ENCODE results near the gene XRN1.
"Not testable (repeated sequence)": the region's sequence is repeated elsewhere in the genome, so short reads cannot be mapped to it uniquely, and the experiment has no call there.

The XRN1 gene

GRCh38 chr3:142324275-142324953, 123.4 kb downstream of the XRN1 start:
- not testable (repeated sequence) for DNase-seq

- DNase-seq = no peak
Measured at GRCh38 chr3:142319912-142320311, 127.9 kb downstream of the XRN1 start.

DNA sequence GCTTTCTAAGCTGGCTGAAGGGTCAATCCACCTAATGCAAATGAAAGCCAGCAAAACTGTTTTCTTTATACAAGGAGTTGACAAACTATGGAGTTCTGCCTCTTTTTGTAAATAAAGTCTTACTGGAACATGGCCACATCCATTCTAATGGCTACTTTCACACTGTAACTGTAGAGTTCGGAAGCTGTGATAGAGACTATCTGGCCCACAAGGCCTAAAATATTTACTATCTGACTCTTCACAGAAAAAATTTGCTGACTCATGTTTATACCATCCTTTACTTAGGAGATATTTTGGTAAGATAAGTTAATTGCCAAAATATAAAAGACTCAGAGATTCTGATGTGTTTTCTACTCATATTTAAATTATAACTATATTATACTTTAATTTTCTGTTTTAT, 128.7 kb downstream of the XRN1 start:
- no peak for DNase-seq

- no peak for DNase-seq
Measured at GRCh38 chr3:142318331-142318730, 129.5 kb downstream of the XRN1 start.

DNA sequence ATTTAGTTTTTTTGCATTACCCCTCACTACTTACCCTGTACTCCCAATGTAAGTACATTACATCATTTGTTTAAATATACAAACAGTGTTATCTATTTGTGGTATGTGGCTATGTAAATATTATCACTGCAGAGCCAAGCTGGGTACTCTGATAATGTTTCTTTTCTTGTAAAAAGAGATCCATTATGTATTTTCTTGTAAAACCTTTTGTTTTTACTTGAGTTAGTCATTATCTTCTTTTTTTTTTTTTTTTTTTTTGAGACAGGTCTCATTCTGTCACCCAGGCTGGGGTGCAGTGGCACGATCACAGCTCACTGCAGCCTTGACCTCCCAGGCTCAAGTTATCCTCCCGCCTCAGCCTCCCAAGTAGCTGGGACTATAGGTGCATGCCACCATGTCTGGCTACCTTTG, 131.9 kb downstream of the XRN1 start:
- not testable (repeated sequence) for DNase-seq

DNA sequence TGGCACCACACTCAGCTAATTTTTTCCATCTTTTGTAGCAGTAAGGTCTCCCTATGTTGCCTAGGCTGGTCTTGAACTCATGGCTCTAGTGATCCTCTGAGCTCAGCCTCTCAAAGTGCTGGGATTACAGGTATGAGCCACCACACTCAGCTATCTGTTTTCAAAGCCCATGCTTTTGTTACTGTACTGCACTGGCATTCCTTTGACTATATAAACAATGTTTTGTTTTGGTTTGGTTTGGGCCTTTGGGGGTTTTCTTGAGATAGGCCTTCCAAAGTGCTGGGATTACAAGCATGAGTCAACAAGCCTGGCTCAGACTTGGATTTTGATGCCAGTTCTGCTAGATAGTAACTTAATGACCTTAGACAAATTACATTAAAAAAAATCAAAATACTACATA, 132.8 kb downstream of the XRN1 start:
- DNase-seq = no peak

DNA sequence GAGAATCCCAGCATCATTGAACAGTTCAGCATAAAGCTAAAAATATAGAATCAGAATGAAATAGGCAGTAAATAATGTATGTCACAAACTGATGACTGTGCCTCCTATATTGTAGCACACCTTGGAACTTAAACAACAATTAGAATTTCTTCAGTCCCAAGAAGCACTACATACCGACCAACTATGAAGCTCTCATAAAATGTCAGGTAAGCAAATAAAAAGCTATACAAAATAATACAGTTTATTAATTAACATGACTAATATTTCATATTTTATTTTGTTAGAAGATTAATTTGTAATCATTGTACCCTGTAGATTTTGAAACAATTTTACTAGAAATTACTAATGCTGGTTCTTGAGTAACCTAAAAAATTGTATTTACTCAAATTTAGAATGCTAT, 137.4 kb downstream of the XRN1 start:
- DNase-seq = no peak

DNA sequence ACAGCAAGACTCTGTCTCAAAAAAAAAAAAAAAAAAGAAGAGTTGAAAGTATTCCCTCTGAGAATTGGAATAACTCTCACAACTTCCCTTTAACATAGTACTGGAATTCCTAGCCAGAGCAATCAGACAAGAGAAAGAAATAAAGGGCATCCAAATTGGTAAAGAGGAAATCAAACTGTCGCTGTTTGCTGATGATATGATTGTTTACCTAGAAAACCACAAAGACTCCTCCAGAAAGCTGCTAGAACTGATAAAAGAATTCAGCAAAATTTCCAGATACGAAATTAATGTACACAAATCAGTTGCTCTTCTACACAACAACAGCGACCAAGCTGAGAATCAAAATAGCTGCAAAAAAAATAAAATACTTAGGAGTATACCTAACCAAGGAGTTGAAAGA, 145.0 kb downstream of the XRN1 start:
- not testable (repeated sequence) for DNase-seq

DNA sequence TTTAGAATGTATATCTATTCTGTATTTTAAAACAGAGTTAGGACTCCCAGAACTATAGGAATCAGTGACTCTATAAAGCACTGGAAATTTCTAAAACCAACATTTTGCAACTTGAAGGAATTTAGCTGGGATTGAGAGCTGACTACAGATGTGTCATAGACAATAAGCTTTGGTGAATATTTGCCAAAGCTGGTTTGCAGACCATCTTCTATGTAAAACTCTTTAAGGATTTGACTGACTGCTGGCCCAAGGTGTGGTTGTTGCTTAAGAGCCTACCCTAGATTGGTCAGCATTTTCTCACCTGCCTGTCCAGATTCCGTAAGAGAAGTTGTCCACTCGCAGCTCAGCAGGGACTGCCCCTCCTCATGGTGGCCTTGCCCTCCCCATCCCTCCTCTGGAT, 149.2 kb downstream of the XRN1 start:
- DNase-seq = no peak

GRCh38 chr3:142296507-142296906, 151.3 kb downstream of the XRN1 start:
- DNase-seq = no peak

DNA sequence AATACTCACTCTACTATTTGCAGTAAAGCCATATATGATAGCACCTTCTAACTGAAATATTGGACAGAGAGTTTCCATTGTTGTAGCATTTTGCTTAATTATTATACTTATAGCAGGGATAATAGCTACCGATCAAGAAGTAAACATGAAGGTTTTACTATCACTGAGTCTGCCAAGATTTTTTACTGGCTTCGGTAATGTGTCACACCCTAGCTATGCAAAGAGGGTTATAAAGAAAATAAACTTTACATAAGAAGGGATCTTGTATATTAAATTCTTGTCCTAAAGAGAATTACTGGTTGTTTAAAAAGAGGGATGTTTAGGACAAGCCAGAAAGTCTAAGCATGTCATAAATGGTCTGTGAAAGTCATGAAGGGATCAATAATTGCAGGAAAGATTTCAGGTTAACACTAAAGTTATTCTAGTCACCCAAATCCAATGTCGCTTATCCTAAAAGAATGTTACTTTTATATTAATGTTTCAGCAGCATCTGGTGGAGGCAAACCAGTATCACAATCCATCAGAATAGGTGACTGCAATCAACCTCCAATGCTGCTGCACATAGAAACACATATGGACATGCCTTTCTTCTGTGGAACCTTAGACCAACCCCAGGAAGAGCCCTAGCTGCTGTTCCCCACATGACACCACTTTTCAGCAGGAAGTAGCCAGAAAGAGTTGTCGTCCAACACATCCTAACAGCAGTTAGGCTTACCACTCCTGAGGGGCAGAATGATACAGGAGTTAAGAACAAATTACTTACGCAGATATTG, 159.8 kb downstream of the XRN1 start:
- DNase-seq = no peak

DNA sequence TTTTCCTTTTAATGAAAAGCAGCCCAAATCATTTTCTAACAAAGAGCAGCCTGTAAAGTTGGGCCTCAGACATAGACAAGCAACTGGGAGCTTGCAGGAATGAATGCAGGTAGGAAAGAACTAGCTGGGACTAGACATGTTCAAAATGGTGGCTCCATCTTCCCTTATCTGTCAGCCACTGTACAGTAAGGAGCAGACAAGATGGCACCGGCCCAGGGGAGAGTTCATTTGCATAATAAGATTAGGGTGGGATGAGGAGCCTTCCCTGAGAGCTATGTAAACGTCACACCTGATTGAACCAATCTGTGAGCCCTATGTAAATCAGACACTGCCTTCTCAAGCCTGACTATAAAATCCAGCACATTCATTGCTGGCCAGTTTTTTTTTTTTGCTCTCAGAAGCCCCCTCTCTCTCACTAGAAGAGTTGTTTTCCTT, 162.7 kb downstream of the XRN1 start:
- no peak for DNase-seq

DNA sequence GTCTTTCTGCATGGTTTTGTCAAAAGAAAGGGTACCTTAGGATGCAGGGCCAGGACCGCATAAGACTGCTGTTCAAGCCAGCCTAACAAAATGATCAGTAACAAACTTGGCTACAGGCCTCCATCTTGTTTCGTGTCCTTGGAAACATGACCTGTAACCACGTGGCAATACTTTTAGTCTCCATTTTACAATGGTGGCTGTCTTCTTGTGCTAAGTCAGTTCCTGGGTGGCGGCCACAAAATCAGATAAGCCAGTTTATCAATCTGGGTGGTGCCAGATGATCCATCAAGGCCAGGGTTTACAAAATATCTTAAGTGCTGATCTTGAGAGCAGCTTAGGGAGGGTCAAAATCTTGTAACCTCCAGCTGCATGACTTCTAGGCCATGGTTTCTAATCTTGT, 165.3 kb downstream of the XRN1 start:
- no peak for DNase-seq

- no peak for DNase-seq
Measured at GRCh38 chr3:142281474-142281873, 166.4 kb downstream of the XRN1 start.

DNA sequence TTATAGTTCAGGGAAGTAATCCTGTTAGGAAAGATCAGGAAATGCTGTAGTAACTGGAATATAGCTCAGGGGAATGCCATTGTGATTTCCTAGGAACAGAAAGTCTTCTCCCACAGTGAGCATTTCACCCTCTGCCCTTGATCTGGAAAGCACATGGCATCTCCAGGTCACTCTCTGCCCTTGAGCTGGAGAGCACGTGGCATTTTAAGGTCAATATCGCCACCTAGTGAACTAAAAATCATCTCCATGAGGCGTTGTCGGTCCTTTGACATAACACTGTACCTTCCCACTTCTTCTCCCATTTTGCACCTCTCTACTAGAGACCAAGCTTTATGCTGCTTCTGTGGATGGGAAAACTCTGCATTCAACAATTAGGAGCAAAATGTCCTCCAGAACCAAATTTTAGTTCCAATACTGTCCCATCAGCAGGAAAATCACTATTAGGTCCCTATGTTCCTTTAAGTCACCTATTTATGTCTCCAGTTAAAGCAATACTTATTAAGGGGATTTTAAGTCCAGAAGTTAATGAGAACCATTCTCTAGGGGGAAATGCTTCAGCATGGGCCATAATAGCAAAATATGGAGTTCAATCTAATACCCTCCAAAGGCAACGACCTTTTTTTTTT, 167.8 kb downstream of the XRN1 start:
- DNase-seq = peak; percentile 74

- DNase-seq = no peak
Measured at GRCh38 chr3:142278451-142278850, 169.4 kb downstream of the XRN1 start.

DNA sequence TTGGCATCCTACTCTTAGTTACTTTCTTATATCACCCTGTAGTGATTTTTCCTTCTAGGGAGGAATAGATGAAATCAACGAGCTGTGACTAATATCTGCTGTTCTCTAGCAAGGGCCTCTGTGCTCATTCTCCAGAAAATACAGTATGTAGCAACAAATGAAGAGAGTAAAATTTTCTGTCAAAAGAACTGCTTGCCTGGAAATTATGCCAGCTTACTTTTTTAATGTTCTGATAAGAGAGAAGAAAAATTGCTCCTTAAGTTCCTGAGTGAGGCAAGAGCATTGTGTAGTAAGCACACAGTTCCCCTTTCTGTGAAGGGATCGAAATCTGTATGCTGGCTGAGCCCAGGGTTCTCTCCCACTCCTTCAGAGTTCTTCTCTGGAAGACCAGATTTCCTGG, 171.1 kb downstream of the XRN1 start:
- DNase-seq = peak; percentile 71

- peak; percentile 88 for DNase-seq
Measured at GRCh38 chr3:142275856-142276255, 172.0 kb downstream of the XRN1 start.

- DNase-seq = no peak
Measured at GRCh38 chr3:142274908-142275307, 172.9 kb downstream of the XRN1 start.

GRCh38 chr3:142273501-142273900, 174.3 kb downstream of the XRN1 start:
- DNase-seq = no peak

- DNase-seq = no peak
Measured at GRCh38 chr3:142272200-142272891, 175.5 kb downstream of the XRN1 start.

DNA sequence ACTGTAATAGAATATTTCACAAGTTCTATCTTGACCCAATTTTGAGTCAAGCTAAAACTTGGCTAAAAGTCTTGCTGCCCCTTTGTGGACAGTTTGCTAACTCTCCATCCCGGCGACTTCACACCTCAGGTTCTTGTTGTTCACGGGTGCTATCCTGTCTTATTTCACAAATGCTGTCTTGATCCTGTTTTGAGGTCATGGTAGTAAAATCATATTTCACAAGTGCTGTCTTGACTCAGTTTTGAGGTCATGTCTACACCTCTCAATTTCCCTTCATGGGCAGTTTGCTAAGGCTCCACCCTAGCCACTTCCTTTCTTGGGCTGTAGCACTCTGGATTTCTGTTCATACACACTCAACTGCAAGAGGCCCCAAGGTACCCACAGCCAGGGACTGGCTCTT, 177.4 kb downstream of the XRN1 start:
- peak; percentile 88 for DNase-seq

DNA sequence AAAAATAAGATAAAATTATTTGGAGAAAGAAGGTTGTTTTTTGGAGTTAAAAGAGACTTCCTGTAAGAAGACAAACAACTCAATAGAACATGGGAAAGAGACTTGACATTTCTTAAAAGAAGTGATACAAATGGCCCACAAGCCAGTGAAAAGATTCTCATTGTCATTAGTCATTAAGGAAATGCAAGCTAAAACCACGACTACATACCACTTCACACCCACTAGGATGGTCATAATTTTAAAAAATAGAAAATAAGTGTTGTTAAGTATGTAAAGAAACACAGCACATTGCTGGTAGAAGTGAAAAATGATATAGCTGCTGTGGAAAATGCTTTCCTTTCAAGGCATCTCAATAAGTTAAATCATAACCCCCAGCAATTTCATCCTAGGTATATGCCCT, 178.1 kb downstream of the XRN1 start:
- peak; percentile 10 for DNase-seq
